ENCODE data around the gene SEC24D.

The SEC24D gene

GRCh38 chr4:118814058-118814457 is 21.9 kb downstream of the SEC24D start:
- Histone ChIP-seq H3K9me2 (ENCODE audit: low read depth, low read length) (no peaks in the 10 kb centered on the region), H3K79me2 (ENCODE audit: insufficient read depth, low read length) (no peaks in the 10 kb centered on the region), H4K20me1 (ENCODE audit: insufficient read depth, low read length) (no peaks in the 10 kb centered on the region), H3K27ac (ENCODE audit: low read depth, low read length, poor library complexity, severe bottlenecking) (no peak overlapping the region), H3K27me3 (ENCODE audit: insufficient read depth, low read length) (no peaks in the 10 kb centered on the region), H3K9ac (ENCODE audit: low read length) (no peak overlapping the region), H3F3A (ENCODE audit: insufficient read depth, low read length) (no peaks in the 10 kb centered on the region), H3K9me3 (ENCODE audit: low read length) (no peaks in the 10 kb centered on the region), H3K4me2 (ENCODE audit: low read length) (no peak overlapping the region), H3K4me1 (ENCODE audit: insufficient read depth, low read length, severe bottlenecking) (no peaks in the 10 kb centered on the region), H3K36me3 (ENCODE audit: insufficient read depth, low read length) (peaks cover 36% of the 10 kb centered on the region), H2AFZ (ENCODE audit: low read length) (no peak overlapping the region), H3K4me3 (ENCODE audit: low read depth, low read length, poor library complexity, severe bottlenecking) (no peak overlapping the region)
- TF ChIP-seq CTCF (IDR thresholded peaks at IDR 0.05; ENCODE audit: low read length) (no peak), EZH2 (IDR thresholded peaks at IDR 0.05; ENCODE audit: borderline replicate concordance, low read length) (no peak)

GRCh38 chr4:118813561-118813960 is 22.4 kb downstream of the SEC24D start:
- Histone ChIP-seq H3K27ac (ENCODE audit: low read depth, low read length, poor library complexity, severe bottlenecking) (no peak overlapping the region), H4K20me1 (ENCODE audit: insufficient read depth, low read length) (no peaks in the 10 kb centered on the region), H3K4me2 (ENCODE audit: low read length) (no peak overlapping the region), H3K36me3 (ENCODE audit: insufficient read depth, low read length) (peaks cover 36% of the 10 kb centered on the region), H3K79me2 (ENCODE audit: insufficient read depth, low read length) (no peaks in the 10 kb centered on the region), H2AFZ (ENCODE audit: low read length) (no peak overlapping the region), H3K9ac (ENCODE audit: low read length) (no peak overlapping the region), H3K27me3 (ENCODE audit: insufficient read depth, low read length) (no peaks in the 10 kb centered on the region), H3K4me3 (ENCODE audit: low read depth, low read length, poor library complexity, severe bottlenecking) (no peak overlapping the region), H3F3A (ENCODE audit: insufficient read depth, low read length) (no peaks in the 10 kb centered on the region), H3K4me1 (ENCODE audit: insufficient read depth, low read length, severe bottlenecking) (no peaks in the 10 kb centered on the region), H3K9me3 (ENCODE audit: low read length) (no peaks in the 10 kb centered on the region), H3K9me2 (ENCODE audit: low read depth, low read length) (no peaks in the 10 kb centered on the region)
- no peak for TF ChIP-seq EZH2 (IDR thresholded peaks at IDR 0.05; ENCODE audit: borderline replicate concordance, low read length)
- TF ChIP-seq CTCF (IDR thresholded peaks at IDR 0.05; ENCODE audit: low read length), result no peak

GRCh38 chr4:118811832-118812231 is 24.1 kb downstream of the SEC24D start:
- Histone ChIP-seq H3K9me2 (ENCODE audit: low read depth, low read length) (no peaks in the 10 kb centered on the region), H3K9me3 (ENCODE audit: low read length) (no peaks in the 10 kb centered on the region), H3K36me3 (ENCODE audit: insufficient read depth, low read length) (peaks cover 36% of the 10 kb centered on the region), H3K27ac (ENCODE audit: low read depth, low read length, poor library complexity, severe bottlenecking) (no peak overlapping the region), H3K4me1 (ENCODE audit: insufficient read depth, low read length, severe bottlenecking) (no peaks in the 10 kb centered on the region), H2AFZ (ENCODE audit: low read length) (no peak overlapping the region), H3K4me3 (ENCODE audit: low read depth, low read length, poor library complexity, severe bottlenecking) (no peak overlapping the region), H3K9ac (ENCODE audit: low read length) (no peak overlapping the region), H3K27me3 (ENCODE audit: insufficient read depth, low read length) (no peaks in the 10 kb centered on the region), H3K79me2 (ENCODE audit: insufficient read depth, low read length) (no peaks in the 10 kb centered on the region), H3K4me2 (ENCODE audit: low read length) (no peak overlapping the region), H3F3A (ENCODE audit: insufficient read depth, low read length) (no peaks in the 10 kb centered on the region), H4K20me1 (ENCODE audit: insufficient read depth, low read length) (no peaks in the 10 kb centered on the region)
- no peak for TF ChIP-seq CTCF (IDR thresholded peaks at IDR 0.05; ENCODE audit: low read length)
- no peak for TF ChIP-seq EZH2 (IDR thresholded peaks at IDR 0.05; ENCODE audit: borderline replicate concordance, low read length)
